Karpas-422 (cell line): Measurements from ENCODE around the gene HSPA9. TPM values are rescaled to one million over a fixed set of nuclear protein-coding genes. Genes with fewer than 3 reads are reported as not detected.

ENCODE experiments used
- small RNA-seq: library from RNA; depleted of rRNA; stranded (forward); fragments of <200 nt; gene quantifications from one replicate; pipeline ENCODE3, GENCODE V24; 2014
- total RNA-seq: library from RNA; depleted of rRNA; stranded (reverse); fragments of >200 nt; shearing (Covaris generic); gene quantifications from 2 replicates; pipeline ENCODE4 v1.2.3, GENCODE V29; 2014; ENCODE audit warnings: low replicate concordance; rRNA removed

HSPA9 gene
- total RNA-seq, 1 experiment from 2014 or later: 269 TPM

Small RNA genes lying within 50 kb of the gene (small RNA-seq; reads per million reads assigned to genes)
- 246 reads per million, percentile 99 among the genes with 10 or more reads in this experiment for gene RF00154
- gene RF01210: 0.20 reads per million
- 534 reads per million, percentile 100 among the genes with 10 or more reads in this experiment for gene SNORD63

Other genes with a start within 250 kb of the HSPA9 start
- gene CDC25C, start 243.6 kb downstream of the HSPA9 start, total RNA-seq: 6.1 and 11.1 TPM in 2 replicates
- gene FAM53C, start 237.1 kb downstream of the HSPA9 start, total RNA-seq: 48.2 and 62.8 TPM in 2 replicates
- 44.9 and 56.3 TPM in 2 replicates for gene KDM3B, start 222.7 kb downstream of the HSPA9 start, total RNA-seq
- 1.8 and 3.1 TPM in 2 replicates for gene REEP2, start 136.3 kb downstream of the HSPA9 start, total RNA-seq
- 0.61 and 1.7 TPM in 2 replicates for gene EGR1, start 109.9 kb downstream of the HSPA9 start, total RNA-seq
- gene ETF1, start 32.2 kb downstream of the HSPA9 start, total RNA-seq: 52.1 and 100 TPM in 2 replicates
- gene CTNNA1, start 178.0 kb upstream of the HSPA9 start, total RNA-seq: 13.2 and 14.7 TPM in 2 replicates